ENCODE results near the gene TRIM28. TPM values are rescaled to one million over a fixed set of nuclear protein-coding genes. Genes with fewer than 3 reads are reported as not detected.

Gene TRIM28
- total and polyA plus RNA-seq, 9 of the 15 experiments (the other 6 are each of a cell fraction or from before 2014, with no cell fraction given), result 12.1 to 797 (median 490) TPM

DNA sequence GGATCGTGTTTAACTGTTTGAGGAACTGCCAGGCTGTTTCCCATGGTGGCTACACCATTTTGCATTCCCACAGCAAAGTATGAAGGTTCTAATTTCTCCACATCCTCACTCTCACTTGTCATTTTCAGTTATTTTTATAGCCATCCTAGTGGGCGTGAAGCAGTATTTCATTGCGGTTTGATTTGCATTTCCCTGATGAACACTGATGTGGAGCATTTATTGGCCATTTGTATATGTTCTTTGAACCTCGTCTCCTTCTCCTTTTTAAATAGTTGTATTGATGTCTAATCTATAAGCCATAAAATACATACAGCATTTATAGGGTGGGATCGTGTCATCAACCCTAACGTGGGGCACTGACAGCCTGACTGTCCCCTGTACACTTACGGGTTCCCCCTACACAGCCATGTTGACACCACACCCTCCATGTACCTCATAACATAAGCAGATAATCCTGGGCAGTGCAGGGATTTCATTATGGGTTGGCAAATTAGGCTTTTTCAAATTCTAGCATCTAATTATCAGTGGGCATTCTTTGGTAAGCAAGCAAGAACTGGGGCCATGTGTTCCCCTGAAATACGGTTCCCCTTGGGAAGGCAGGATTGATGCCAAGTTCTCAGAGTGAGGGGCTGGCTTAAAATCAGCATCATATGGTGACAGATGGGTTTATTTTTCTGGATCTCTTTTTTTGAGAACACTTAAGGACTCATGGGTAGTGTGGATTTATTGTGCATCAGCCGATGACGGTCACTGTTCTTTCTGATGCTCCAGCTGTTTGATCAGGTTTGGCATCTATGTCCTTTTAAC lies 12.6 kb upstream of the TRIM28 start:
- no peaks in the 10 kb centered on the region for H3K9me3 ChIP-seq (replicated peaks; ENCODE audit: control insufficient read depth, insufficient read depth, low read depth, low read length)
- peaks cover 0 to 3% of the 10 kb centered on the region in 2 experiments; a peak in 1 of 5 replicates for H3K4me1 ChIP-seq (replicated peaks in 1 of 2; ENCODE audit: control insufficient read depth in 2 of 2, insufficient read depth in 2 of 2, low read length in 2 of 2)
- POLR2A ChIA-PET, result interaction anchor here (0.8 to 1.3 kb wide), 2 partner anchors 12 to 13 kb away, joined by 3 to 4 read pairs; partner anchors contain the start of gene TRIM28
- DNase-seq (ENCODE audit: extremely low read depth in 1 of 4, low spot score in 3 of 4) (no peak), FAIRE-seq (no peak), ATAC-seq (no peak)
- H3K9ac ChIP-seq (ENCODE audit: insufficient read depth in 1 of 2, low read depth in 2 of 2, low read length in 2 of 2), result no peak overlapping the region
- no peak overlapping the region for H3K4me2 ChIP-seq (ENCODE audit: insufficient read depth, low read length)
- no peaks in the 10 kb centered on the region for H3K79me2 ChIP-seq (ENCODE audit: control insufficient read depth, insufficient read depth, low read length)
- TF ChIP-seq, protein P1, sequence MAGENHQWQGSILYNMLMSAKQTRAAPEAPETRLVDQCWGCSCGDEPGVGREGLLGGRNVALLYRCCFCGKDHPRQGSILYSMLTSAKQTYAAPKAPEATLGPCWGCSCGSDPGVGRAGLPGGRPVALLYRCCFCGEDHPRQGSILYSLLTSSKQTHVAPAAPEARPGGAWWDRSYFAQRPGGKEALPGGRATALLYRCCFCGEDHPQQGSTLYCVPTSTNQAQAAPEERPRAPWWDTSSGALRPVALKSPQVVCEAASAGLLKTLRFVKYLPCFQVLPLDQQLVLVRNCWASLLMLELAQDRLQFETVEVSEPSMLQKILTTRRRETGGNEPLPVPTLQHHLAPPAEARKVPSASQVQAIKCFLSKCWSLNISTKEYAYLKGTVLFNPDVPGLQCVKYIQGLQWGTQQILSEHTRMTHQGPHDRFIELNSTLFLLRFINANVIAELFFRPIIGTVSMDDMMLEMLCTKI (IDR thresholded peaks at IDR 0.05; ENCODE audit: partially characterized antibody), result no peak
- TF ChIP-seq C11orf30 (IDR thresholded peaks at IDR 0.05; ENCODE audit: low read depth) (no peak), ZNF311 (CRISPR knock-in tag; IDR thresholded peaks at IDR 0.05) (no peak), MYC (IDR thresholded peaks at IDR 0.05; ENCODE audit: low read depth, low read length) (no peak), MYC (CRISPR knock-in tag; IDR thresholded peaks at IDR 0.05; ENCODE audit: borderline replicate concordance, low read depth) (no peak), NFRKB (IDR thresholded peaks at IDR 0.05; ENCODE audit: low read depth) (no peak), ETV6 (IDR thresholded peaks at IDR 0.05; ENCODE audit: borderline replicate concordance in 1 of 2, low read depth in 2 of 2, low read length in 1 of 2) (no peak), ETV6 (CRISPR knock-in tag; IDR thresholded peaks at IDR 0.05; ENCODE audit: borderline replicate concordance) (no peak)
- TF ChIP-seq, protein P2, sequence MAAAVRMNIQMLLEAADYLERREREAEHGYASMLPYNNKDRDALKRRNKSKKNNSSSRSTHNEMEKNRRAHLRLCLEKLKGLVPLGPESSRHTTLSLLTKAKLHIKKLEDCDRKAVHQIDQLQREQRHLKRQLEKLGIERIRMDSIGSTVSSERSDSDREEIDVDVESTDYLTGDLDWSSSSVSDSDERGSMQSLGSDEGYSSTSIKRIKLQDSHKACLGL (CRISPR knock-in tag; IDR thresholded peaks at IDR 0.05; ENCODE audit: borderline replicate concordance, poor library complexity, severe bottlenecking), result no peak
- CTCF ChIA-PET (ENCODE audit: low intra/inter-chr PET ratio), result no interaction called here
- H4K20me1 ChIP-seq (replicated peaks; ENCODE audit: control insufficient read depth, insufficient read depth, low read length), result no peaks in the 10 kb centered on the region
- no peaks in the 10 kb centered on the region for H3K36me3 ChIP-seq (ENCODE audit: control insufficient read depth, insufficient read depth, low read length)
- H3K27me3 ChIP-seq (ENCODE audit: control insufficient read depth in 2 of 2, insufficient read depth in 2 of 2, low read length in 2 of 2), result peaks cover 0 to 5% of the 10 kb centered on the region in 2 experiments; a peak in 1 of 5 replicates
- intact Hi-C loops (cut with micrococcal nuclease) (no loop called here), in situ Hi-C loops (cut with MboI) (no loop called here)
- no peak overlapping the region for H3K27ac ChIP-seq (ENCODE audit: extremely low read depth, low read depth, low read length)
- no peak overlapping the region for H3K4me3 ChIP-seq
- 14% methylated on average over 10 of the region's 10 CpGs for WGBS (ENCODE audit: insufficient coverage, low coverage, missing lambda C conversion rate)
- H3K9me1 ChIP-seq (ENCODE audit: control insufficient read depth, insufficient read depth, low read length), result no peaks in the 10 kb centered on the region
- no TSS peak for BruUV-seq (replicated peaks)
- H2AFZ ChIP-seq (ENCODE audit: low read depth, low read length), result no peak overlapping the region

All from K562 (cell line).